NK-92 (cell line): ENCODE results near the gene ZFPL1.

ENCODE experiments used
- DNase-seq: peaks from one replicate; lab custom pipeline; 2025; ENCODE audit not compliant: unreplicated experiment; lab: John Stamatoyannopoulos, UW

ZFPL1 gene

DNA sequence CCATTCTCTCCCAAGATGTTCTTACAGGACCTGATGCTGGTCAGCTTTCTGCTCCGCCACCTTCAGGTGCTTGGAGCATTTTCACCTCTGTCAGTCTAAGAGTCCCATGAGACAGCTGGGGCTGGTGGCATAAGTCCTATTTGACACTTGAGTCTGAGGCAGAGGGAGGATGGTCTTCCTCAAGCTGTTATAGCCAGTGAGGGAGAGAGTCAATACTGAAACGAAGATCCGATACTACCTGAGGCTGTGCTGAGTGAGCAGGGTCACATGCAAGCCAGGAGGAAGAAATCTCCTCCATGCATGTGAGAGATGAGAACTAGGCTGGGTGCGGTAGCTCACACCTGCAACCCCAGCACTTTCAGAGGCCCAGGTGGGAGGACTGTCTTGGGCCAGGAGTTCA is 5.6 kb downstream of the ZFPL1 start:
- no peak for DNase-seq

DNA sequence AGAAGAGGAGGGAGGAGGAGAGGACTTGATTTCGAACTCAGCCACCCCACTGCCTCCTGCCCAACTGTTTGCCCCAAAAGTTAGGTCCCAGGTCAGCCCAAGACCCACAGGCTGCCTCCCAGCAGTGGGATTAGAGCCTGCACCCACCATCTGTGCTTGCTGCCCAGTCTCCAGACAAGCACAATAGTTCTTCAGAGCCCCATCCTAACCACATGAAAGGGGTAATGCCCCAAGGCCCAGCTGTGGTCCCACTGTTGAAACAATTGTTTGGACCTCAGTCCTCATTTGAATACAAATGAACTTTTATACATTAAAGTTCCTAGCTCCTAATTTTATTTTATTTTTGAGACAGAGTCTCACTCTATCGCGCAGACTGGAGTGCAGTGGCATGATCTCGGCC is 6.6 kb downstream of the ZFPL1 start:
- DNase-seq = no peak

DNA sequence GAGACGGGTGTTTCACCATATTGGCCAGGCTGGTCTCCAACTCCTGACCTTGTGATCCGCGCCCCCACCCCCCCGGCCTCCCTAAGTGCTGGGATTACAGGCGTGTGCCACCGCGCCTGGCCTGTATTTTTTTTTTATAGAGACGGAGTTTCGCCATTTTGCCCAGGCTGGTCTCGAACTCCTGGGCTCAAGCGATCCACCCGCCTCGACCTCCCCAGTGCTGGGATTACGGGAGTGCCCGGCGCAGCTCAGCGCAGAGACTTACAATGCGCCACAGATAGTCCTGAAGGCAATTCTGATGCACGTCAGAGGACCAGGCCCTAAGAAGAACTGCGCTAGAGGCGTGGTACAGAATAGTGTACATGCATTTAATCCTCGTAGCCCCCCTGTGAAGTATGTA is 11.4 kb downstream of the ZFPL1 start:
- DNase-seq = no peak

- DNase-seq = no peak
These were observed 12.2 kb downstream of the ZFPL1 start, which contains the start of gene VPS51 for GRCh38 chr11:65095974-65096806. Gene VPS51 (plus strand): TSS chr11:65096214. CDS start chr11:65096251, 37 bp downstream.

DNA sequence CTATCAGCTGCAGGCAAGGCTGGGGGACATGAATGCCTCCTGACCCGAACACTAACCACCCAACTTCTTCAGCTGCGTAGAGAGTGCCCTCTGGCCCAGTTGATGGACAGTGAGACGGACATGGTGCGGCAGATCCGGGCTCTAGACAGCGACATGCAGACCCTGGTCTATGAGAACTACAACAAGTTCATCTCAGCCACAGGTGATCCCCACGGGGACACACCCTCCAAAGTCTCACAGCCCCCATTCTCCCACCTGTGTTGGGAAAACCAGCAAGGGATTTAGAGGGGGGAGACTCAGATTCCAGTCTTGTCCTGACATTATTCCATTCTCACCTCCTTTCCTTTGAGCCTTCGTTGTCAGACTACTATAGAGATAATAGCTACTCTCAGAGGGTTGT is 12.9 kb downstream of the ZFPL1 start:
- DNase-seq = no peak

- DNase-seq = no peak
These were observed 16.8 kb downstream of the ZFPL1 start for GRCh38 chr11:65100674-65101350.

DNA sequence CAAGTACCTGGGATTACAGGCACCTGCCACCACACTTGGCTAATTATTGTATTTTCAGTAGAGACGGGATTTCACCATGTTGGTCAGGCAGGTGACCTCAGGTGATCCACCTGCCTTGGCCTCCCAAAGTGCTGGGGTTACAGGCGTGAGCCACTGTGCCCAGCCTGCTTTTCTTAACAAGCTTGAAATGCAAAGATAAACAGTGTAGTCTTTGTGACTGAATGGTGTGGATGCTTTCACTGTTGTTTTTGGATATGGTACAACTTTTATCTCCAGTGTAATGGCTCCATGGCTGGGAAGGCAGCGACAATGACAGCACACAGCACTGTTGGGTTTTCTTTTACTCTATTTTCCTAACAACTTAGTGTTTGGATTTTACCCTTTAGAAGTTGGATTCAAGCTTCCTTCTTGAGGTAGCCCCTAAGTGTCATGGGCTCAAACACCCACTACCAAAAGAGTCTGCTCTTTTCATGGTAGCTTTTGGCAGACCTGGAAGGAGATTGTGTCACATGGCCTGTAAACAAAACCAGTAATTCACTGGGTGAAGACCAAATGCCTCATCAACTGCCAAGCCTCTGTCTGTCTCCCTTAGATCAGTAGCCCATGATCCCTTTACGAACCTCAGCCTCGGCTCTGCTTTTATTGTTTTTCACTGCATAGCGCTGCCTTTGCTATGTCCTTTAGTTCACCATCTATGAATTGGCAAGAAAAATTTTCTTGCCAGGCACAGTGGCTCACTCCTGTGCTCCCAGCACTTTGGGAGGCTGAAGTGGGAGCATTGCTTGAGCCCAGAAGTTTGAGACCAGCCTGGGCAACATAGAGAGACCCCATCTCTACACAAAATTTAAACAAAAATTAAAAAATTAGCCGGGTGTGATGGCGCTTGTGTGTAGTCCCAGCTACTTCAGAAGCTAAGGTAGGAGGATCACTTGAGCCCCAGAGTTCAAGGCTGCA is 18.4 kb downstream of the ZFPL1 start:
- no peak for DNase-seq

DNA sequence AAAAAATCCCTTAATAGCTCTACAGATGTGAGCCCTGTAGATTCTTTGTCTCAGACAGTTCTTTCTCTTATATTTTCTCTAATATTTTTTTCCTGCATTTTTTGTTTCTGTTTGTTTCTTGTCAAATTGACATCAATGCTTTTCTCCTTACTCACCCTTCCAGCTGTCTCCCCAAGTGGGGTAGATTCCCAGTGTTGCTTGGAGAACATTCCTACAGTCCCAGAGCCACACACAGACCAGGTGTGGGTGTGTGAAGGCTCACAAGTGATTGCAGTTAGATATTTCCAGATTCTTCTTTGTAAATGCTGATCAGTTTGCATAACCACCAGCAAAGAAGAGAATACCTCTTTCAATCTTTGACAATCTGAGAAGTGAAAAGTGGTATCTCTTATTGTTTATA is 19.5 kb downstream of the ZFPL1 start:
- no peak for DNase-seq

DNA sequence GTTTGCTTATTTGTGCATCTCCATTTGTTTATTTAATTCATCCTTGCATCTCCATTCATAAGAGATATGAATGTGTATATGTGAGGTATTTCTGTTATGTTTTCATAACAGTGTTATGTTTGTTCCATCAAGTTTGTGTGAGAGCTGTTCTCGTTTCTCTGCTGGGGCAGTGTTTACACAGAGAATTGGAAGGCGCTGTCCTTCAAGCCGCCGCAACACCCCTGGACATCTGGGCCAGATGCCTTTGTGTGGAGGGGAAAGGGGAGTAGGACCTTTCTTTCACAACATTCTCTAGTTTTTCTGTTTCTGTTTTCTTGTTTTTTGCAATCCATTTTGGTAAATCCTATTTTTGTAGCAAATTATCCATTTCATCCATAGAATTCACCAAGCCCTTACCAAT is 20.6 kb downstream of the ZFPL1 start:
- no peak for DNase-seq

- DNase-seq = no peak
These were observed 23.1 kb downstream of the ZFPL1 start for GRCh38 chr11:65107078-65107477.

GRCh38 chr11:65107751-65108468 is 23.9 kb downstream of the ZFPL1 start:
- DNase-seq = no peak

DNA sequence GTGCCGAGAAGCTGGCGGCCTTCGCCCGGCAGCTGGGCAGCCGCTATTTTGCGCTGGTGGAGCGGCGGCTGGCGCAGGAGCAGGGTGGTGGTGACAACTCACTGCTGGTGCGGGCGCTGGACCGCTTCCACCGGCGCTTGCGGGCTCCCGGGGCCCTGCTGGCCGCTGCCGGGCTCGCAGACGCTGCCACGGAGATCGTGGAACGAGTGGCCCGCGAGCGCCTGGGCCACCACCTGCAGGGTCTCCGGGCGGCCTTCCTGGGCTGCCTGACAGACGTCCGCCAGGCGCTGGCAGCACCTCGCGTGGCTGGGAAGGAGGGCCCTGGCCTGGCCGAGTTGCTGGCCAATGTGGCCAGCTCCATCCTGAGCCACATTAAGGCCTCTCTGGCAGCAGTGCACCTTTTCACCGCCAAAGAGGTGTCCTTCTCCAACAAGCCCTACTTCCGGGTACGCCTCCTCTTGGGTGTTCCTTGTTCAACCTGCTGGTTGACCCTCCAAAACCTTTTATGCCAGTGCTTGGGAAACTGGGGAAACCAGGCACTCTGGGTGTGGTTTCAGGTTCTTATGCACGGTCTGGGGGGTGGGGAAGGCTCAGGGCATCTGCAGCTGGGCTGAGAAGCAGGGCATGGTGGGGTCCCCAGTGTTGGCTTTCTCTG is 24.6 kb downstream of the ZFPL1 start:
- no peak for DNase-seq

DNA sequence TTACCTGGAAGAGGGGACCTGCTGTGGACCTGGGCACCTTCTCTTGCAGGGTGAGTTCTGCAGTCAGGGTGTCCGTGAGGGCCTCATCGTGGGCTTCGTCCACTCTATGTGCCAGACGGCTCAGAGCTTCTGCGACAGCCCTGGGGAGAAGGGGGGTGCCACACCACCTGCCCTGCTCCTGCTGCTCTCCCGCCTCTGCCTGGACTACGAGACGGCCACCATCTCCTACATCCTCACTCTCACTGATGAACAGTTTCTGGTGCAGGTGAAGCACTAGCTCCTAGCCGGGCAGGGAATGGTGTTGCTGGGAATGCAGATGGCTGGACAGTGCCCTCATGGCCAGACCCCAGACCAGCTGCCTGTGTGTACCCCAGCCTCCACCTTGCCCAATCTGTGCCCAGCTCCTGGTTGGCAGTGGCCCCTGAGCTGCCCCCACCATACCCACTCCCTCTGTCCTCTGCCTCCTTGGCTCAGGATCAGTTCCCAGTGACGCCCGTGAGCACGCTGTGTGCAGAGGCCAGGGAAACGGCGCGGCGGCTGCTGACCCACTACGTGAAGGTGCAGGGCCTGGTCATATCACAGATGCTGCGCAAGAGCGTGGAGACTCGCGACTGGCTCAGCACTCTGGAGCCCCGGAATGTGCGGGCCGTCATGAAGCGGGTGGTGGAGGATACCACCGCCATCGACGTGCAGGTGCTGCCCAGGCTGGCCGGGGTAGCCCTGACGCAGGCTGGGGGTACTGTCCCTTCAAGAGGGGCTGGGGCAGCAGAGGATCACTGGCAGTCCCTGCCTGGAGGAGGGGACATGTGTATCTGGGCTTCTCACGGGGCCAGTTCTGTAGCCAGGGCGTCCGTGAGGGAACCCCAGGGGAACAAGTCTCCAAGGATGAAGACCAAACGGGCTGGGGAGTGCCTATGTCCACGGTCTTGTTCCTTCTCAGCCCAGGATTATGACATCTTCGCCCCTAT is 25.5 kb downstream of the ZFPL1 start:
- DNase-seq = no peak

DNA sequence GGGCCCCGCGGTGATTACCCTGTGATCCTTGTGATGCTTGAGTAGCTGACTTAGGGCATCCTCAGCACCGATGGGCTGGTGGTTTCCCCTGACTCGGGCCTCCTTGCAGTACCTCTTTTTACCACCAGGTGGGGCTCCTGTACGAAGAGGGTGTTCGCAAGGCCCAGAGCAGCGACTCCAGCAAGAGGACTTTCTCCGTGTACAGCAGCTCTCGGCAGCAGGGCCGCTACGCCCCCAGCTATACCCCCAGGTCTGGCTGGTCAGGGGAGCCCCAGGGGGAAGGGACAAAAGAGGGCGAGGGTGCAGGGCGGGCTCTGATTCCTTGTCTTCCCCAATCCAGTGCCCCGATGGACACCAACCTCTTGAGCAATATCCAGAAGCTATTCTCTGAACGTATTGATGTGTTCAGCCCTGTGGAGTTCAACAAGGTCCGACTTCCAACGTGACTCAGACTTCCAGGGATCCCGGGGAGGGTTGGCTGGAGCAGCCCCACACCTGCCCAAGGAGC is 26.4 kb downstream of the ZFPL1 start:
- DNase-seq = peak; percentile 54

GRCh38 chr11:65111159-65111743 is 27.2 kb downstream of the ZFPL1 start:
- DNase-seq = no peak

- peak; percentile 55 for DNase-seq
These were observed 27.9 kb downstream of the ZFPL1 start, which contains the start of gene TM7SF2 for GRCh38 chr11:65111744-65112545. Gene TM7SF2 (plus strand): TSS chr11:65111872. CDS start chr11:65112016, 144 bp downstream.

- no peak for DNase-seq
These were observed 28.7 kb downstream of the ZFPL1 start for GRCh38 chr11:65112546-65113360.
